Measurements from ENCODE around the gene DCDC2C.

Gene DCDC2C

GRCh38 chr2:3839476-3839875 is 136.1 kb downstream of the DCDC2C start:
- DNase-seq: no peak

- no peak for DNase-seq
These were observed 137.3 kb downstream of the DCDC2C start for GRCh38 chr2:3840611-3841155.

- no peak for DNase-seq
These were observed 144.2 kb downstream of the DCDC2C start for GRCh38 chr2:3847397-3848052.

- DNase-seq: no peak
These were observed 145.4 kb downstream of the DCDC2C start for GRCh38 chr2:3848776-3849175.

GRCh38 chr2:3849213-3849612 is 145.8 kb downstream of the DCDC2C start:
- no peak for DNase-seq

GRCh38 chr2:3857576-3857975 is 154.2 kb downstream of the DCDC2C start:
- no peak for DNase-seq

- DNase-seq: no peak
These were observed 161.8 kb downstream of the DCDC2C start for GRCh38 chr2:3864943-3865865.

GRCh38 chr2:3867469-3867868 is 164.1 kb downstream of the DCDC2C start:
- no peak for DNase-seq

GRCh38 chr2:3868012-3868805 is 164.8 kb downstream of the DCDC2C start:
- DNase-seq: no peak

GRCh38 chr2:3870222-3870621 is 166.8 kb downstream of the DCDC2C start:
- DNase-seq: no peak

- peak; percentile 42 for DNase-seq
These were observed 167.6 kb downstream of the DCDC2C start for GRCh38 chr2:3871002-3871401.

GRCh38 chr2:3872451-3872850 is 169.1 kb downstream of the DCDC2C start:
- DNase-seq: no peak

- no peak for DNase-seq
These were observed 170.5 kb downstream of the DCDC2C start for GRCh38 chr2:3873899-3874298.

GRCh38 chr2:3876221-3876620 is 172.8 kb downstream of the DCDC2C start:
- no peak for DNase-seq

- no peak for DNase-seq
These were observed 173.3 kb downstream of the DCDC2C start for GRCh38 chr2:3876685-3877084.

- DNase-seq: no peak
These were observed 182.6 kb downstream of the DCDC2C start for GRCh38 chr2:3885629-3886628.

GRCh38 chr2:3895021-3895420 is 191.6 kb downstream of the DCDC2C start:
- no peak for DNase-seq
